Activated naive CD4-positive, alpha-beta T cell treated with anti-CD3 and anti-CD28 coated beads, Interleukin-2, amount 10 ng/mL, durations not matched to agents 7 days and 5 days (primary cell): ENCODE data around the gene RUNX2.

Source experiments
- CTCF ChIA-PET: fragments of 350-600 bp; sonication (Branson Sonifier 250); formaldehyde crosslinking; loops from one replicate; lab custom pipeline; 2021; ENCODE audit warnings: antibody characterized with exemption; lab: Charles Lee
- DNase-seq: peaks from one replicate; pipeline ENCODE4 v3.0.0-alpha.2; 2020
- H3K27ac Mint-ChIP-seq: one replicate; pipeline ENCODE4 v1.8.0; 2021; ENCODE audit warnings: mild to moderate bottlenecking, moderate library complexity, mixed read lengths
- H3K27me3 Mint-ChIP-seq: one replicate; pipeline ENCODE4 v1.8.0; 2021; ENCODE audit warnings: mild to moderate bottlenecking, mixed read lengths
- H3K36me3 Mint-ChIP-seq: one replicate; pipeline ENCODE4 v1.8.0; 2021; ENCODE audit warnings: mixed read lengths
- H3K4me1 Mint-ChIP-seq: one replicate; pipeline ENCODE4 v1.8.0; 2021; ENCODE audit warnings: mixed read lengths
- H3K4me3 Mint-ChIP-seq: one replicate; pipeline ENCODE4 v1.8.0; 2021; ENCODE audit warnings: mild to moderate bottlenecking, moderate library complexity, mixed read lengths
- H3K9me3 Mint-ChIP-seq: one replicate; pipeline ENCODE4 v1.8.0; 2021; ENCODE audit warnings: mixed read lengths

The RUNX2 gene

DNA sequence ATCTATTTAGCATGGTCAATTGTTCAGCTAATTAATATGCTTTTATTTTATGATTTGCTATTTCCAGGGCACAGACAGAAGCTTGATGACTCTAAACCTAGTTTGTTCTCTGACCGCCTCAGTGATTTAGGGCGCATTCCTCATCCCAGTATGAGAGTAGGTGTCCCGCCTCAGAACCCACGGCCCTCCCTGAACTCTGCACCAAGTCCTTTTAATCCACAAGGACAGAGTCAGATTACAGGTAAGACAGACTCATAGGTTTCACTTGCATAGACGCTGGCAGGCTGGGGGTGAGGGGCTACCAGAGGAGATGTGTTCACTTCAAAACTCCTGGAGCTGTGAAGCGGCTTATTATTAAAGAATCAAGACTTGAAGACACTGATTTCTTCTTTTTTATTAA, 163.7 kb downstream of the RUNX2 start:
- CTCF ChIA-PET = interaction anchor here (1.9 kb wide), 1 partner anchor 223 kb away, joined by 4 read pairs; no protein-coding TSS in a partner anchor

GRCh38 chr6:45493761-45494160, 165.6 kb downstream of the RUNX2 start:
- H3K27ac Mint-ChIP-seq = no peak overlapping the region
- H3K9me3 Mint-ChIP-seq = peaks cover 3% of the 10 kb centered on the region
- peaks cover 52% of the 10 kb centered on the region for H3K4me1 Mint-ChIP-seq
- no peak overlapping the region for H3K4me3 Mint-ChIP-seq
- CTCF ChIA-PET = no interaction called here
- DNase-seq = no peak
- H3K27me3 Mint-ChIP-seq = no peaks in the 10 kb centered on the region
- H3K36me3 Mint-ChIP-seq = peaks cover 2% of the 10 kb centered on the region

More for the DNA sequence above, 163.7 kb downstream of the RUNX2 start:
- peaks cover 2% of the 10 kb centered on the region for H3K36me3 Mint-ChIP-seq
- DNase-seq = no peak
- no peak overlapping the region for H3K4me3 Mint-ChIP-seq
- peaks cover 3% of the 10 kb centered on the region for H3K9me3 Mint-ChIP-seq
- no peak overlapping the region for H3K27ac Mint-ChIP-seq
- no peaks in the 10 kb centered on the region for H3K27me3 Mint-ChIP-seq
- H3K4me1 Mint-ChIP-seq = peaks cover 59% of the 10 kb centered on the region

GRCh38 chr6:45494416-45495135, 166.4 kb downstream of the RUNX2 start:
- H3K36me3 Mint-ChIP-seq = peaks cover 3% of the 10 kb centered on the region

DNA sequence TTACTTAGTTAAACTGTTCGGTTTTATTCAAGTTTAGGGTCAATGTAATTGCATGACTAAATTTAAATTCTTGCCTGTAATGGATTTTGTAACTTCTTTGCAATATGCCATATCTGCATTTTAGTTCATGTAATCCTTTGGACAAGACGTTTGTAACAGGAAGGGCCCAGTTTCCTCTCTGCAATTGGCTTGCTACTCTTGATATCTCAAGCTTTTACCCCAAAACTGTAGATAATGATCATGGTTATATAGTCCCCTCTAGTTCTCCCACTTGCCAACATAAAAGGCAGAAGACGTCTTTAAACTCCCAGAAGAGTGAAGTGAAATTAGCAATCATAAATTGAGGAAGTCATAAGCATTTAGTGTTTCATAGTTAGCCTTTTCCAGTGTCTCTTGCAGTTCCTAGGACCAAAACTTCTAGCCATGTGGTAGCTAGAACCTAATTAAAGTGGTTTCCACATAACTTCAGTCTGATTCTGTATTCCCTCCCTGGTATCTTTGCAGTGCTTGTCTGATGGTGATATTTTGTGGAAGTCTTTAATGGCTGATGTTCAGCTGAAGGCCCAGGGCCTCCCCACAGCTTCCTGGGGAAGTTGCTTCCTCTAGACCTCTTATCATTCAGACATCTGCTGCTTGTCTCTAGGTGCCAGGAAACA, 167.4 kb downstream of the RUNX2 start:
- H3K27ac Mint-ChIP-seq = peak overlapping the region; percentile 79
- H3K36me3 Mint-ChIP-seq = peaks cover 3% of the 10 kb centered on the region
- H3K4me3 Mint-ChIP-seq = no peak overlapping the region
- DNase-seq = peak; percentile 51
- H3K9me3 Mint-ChIP-seq = peaks cover 3% of the 10 kb centered on the region
- CTCF ChIA-PET = interaction anchor here (1.0 to 1.1 kb wide), 4 partner anchors 14 to 427 kb away, joined by 3 read pairs; no protein-coding TSS in a partner anchor
- peaks cover 39% of the 10 kb centered on the region for H3K4me1 Mint-ChIP-seq
- H3K27me3 Mint-ChIP-seq = peaks cover 1% of the 10 kb centered on the region

More at GRCh38 chr6:45494416-45495135, 166.4 kb downstream of the RUNX2 start:
- H3K27me3 Mint-ChIP-seq = no peaks in the 10 kb centered on the region
- peak; percentile 37 for DNase-seq
- H3K9me3 Mint-ChIP-seq = peaks cover 3% of the 10 kb centered on the region
- no peak overlapping the region for H3K4me3 Mint-ChIP-seq
- CTCF ChIA-PET = interaction anchor here (1.1 kb wide), 1 partner anchor 13 kb away, joined by 3 read pairs; no protein-coding TSS in a partner anchor
- H3K4me1 Mint-ChIP-seq = peaks cover 44% of the 10 kb centered on the region
- peak overlapping the region; percentile 6 for H3K27ac Mint-ChIP-seq

GRCh38 chr6:45496085-45496433, 167.9 kb downstream of the RUNX2 start:
- H3K4me3 Mint-ChIP-seq = no peak overlapping the region
- H3K9me3 Mint-ChIP-seq = peaks cover 3% of the 10 kb centered on the region
- peak overlapping the region; percentile 79 for H3K27ac Mint-ChIP-seq
- peaks cover 3% of the 10 kb centered on the region for H3K36me3 Mint-ChIP-seq
- peaks cover 39% of the 10 kb centered on the region for H3K4me1 Mint-ChIP-seq
- CTCF ChIA-PET = interaction anchor here (1.0 kb wide), 3 partner anchors 54 to 426 kb away, joined by 3 read pairs; no protein-coding TSS in a partner anchor
- DNase-seq = no peak
- H3K27me3 Mint-ChIP-seq = peaks cover 4% of the 10 kb centered on the region

DNA sequence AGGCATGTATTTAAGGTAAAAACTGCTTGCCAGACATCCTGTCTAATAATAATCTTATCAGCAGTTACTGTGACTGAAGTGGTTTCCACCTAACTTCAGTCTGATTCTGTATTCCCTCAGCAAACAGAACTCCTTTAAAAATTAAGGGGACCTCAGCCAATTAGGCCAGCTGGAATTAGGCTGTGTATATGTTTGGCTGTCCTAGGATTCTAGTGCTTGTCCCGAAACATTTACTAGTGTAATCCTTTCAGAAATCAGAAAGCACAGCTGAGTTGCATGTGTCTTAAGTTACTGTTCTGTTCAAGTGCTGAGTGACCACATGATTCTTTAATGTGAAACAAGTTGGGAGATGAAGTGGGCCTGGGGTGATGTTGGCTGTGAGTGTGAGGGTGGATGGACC, 170.5 kb downstream of the RUNX2 start:
- Mint-ChIP-seq H3K27ac (no peak overlapping the region), H3K27me3 (peaks cover 4% of the 10 kb centered on the region), H3K4me1 (peaks cover 39% of the 10 kb centered on the region), H3K36me3 (peaks cover 3% of the 10 kb centered on the region), H3K9me3 (peaks cover 3% of the 10 kb centered on the region), H3K4me3 (no peak overlapping the region)
- DNase-seq = no peak
- CTCF ChIA-PET = no interaction called here

DNA sequence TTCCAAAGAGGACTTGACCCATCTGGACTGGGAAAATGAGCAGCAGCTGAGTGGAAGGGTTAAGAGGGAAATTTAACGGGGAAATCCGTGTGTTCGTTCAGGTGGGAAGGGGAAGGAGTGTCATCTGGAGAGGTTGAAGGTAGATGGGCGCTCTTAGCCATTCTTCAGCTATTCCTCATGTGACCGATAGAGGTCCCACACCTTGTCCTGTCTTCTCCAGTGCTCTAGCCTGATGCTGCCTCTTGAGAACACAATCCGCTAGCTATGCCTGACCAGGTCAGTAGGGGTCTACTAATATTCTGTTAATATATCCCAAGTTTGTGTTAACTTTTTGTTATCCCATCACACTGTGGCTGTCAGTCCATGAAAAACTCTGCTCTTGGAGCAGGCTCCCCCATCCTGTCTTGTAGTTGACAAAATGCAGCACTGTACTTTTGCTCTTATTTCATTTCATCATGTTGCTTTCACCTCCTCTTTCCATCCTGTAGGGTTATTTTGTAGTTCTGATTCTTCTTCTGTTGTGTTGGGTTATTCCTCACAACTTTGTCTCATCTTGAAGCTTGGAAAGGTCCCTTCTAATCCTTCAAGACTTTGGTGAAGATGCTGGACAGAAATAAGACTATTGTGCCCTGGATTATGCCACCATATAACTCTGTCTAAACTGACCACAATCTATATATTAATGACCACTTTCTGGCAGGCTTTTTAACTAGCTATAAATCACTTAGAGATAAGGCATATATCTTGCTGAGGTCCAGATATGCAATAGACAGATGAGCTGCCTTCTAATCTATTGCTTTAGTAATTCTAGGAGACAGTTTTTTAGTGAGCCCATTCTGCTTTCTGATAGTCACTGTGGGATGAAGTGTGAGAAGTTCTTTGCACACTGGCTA, 173.0 kb downstream of the RUNX2 start:
- H3K4me1 Mint-ChIP-seq = peaks cover 18% of the 10 kb centered on the region
- no peaks in the 10 kb centered on the region for H3K9me3 Mint-ChIP-seq
- no peak for DNase-seq
- H3K36me3 Mint-ChIP-seq = peaks cover 3% of the 10 kb centered on the region
- no peak overlapping the region for H3K27ac Mint-ChIP-seq
- peaks cover 4% of the 10 kb centered on the region for H3K27me3 Mint-ChIP-seq
- CTCF ChIA-PET = interaction anchor here (1.2 kb wide), 1 partner anchor 11 kb away, joined by 3 read pairs; no protein-coding TSS in a partner anchor
- H3K4me3 Mint-ChIP-seq = no peak overlapping the region

- Mint-ChIP-seq H3K27ac (no peak overlapping the region), H3K4me1 (peaks cover 9% of the 10 kb centered on the region), H3K9me3 (no peaks in the 10 kb centered on the region), H3K27me3 (peaks cover 4% of the 10 kb centered on the region), H3K36me3 (peaks cover 2% of the 10 kb centered on the region), H3K4me3 (no peak overlapping the region)
- CTCF ChIA-PET = no interaction called here
- no peak for DNase-seq
Measured at GRCh38 chr6:45502456-45502855, 174.3 kb downstream of the RUNX2 start.

DNA sequence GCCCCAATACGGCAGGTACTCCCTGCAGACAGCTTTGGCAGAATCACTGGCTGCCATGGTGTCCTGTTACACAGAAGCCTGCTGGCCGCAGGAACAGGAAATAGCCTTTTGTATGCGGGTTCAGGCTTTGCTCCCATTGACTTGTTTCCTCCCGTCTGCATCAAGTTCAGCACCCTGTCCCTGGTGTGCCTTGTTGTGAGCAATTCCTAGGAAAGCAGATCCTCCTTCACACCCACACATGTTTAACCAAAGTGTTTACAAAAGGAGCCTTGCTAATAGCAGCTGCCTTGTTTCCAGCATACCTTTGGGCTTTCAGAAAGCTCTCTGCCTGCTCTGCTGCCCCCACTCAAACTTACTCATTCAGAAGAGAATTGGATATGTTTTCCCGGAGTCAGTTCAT, 176.8 kb downstream of the RUNX2 start:
- no peak overlapping the region for H3K27ac Mint-ChIP-seq
- no peak overlapping the region for H3K4me3 Mint-ChIP-seq
- no peaks in the 10 kb centered on the region for H3K9me3 Mint-ChIP-seq
- no peak for DNase-seq
- peaks cover 4% of the 10 kb centered on the region for H3K27me3 Mint-ChIP-seq
- CTCF ChIA-PET = interaction anchor here (1.3 kb wide), 1 partner anchor 68 kb away, joined by 3 read pairs; no protein-coding TSS in a partner anchor
- H3K36me3 Mint-ChIP-seq = no peaks in the 10 kb centered on the region
- H3K4me1 Mint-ChIP-seq = peaks cover 7% of the 10 kb centered on the region

GRCh38 chr6:45505470-45505869, 177.3 kb downstream of the RUNX2 start:
- Mint-ChIP-seq H3K27me3 (peaks cover 4% of the 10 kb centered on the region), H3K9me3 (no peaks in the 10 kb centered on the region), H3K36me3 (no peaks in the 10 kb centered on the region), H3K4me3 (no peak overlapping the region), H3K4me1 (peaks cover 7% of the 10 kb centered on the region), H3K27ac (no peak overlapping the region)
- DNase-seq = no peak
- CTCF ChIA-PET = interaction anchor here (1.3 kb wide), 1 partner anchor 69 kb away, joined by 3 read pairs; no protein-coding TSS in a partner anchor

DNA sequence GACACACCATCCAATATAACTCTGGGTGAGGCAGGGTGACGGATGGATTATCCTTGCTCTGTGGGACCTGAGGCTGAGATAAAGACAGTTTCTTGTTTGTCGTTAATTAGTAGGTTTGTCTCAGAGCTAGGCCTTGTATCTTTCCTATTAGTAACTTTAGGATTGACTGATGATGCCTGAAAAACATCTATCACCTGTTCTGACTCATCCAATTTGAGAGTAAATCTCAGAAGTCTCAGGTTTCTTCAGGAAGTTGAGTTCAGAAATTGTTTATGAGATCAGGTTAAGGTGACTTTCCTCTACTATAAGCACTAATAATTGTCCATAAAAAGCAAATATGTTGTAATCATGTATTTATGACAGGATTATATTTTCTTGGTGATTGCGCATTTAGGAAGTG, 179.1 kb downstream of the RUNX2 start:
- H3K4me3 Mint-ChIP-seq = no peak overlapping the region
- DNase-seq = no peak
- no peak overlapping the region for H3K27ac Mint-ChIP-seq
- CTCF ChIA-PET = interaction anchor here (0.6 kb wide), 1 partner anchor 517 kb away, joined by 4 read pairs; no protein-coding TSS in a partner anchor
- no peaks in the 10 kb centered on the region for H3K36me3 Mint-ChIP-seq
- no peaks in the 10 kb centered on the region for H3K27me3 Mint-ChIP-seq
- no peaks in the 10 kb centered on the region for H3K9me3 Mint-ChIP-seq
- H3K4me1 Mint-ChIP-seq = peaks cover 7% of the 10 kb centered on the region

- Mint-ChIP-seq H3K4me3 (no peak overlapping the region), H3K27me3 (no peaks in the 10 kb centered on the region), H3K9me3 (no peaks in the 10 kb centered on the region), H3K27ac (no peak overlapping the region), H3K36me3 (no peaks in the 10 kb centered on the region), H3K4me1 (peaks cover 7% of the 10 kb centered on the region)
- CTCF ChIA-PET = no interaction called here
- DNase-seq = no peak
Measured at GRCh38 chr6:45509426-45509825, 181.3 kb downstream of the RUNX2 start.

DNA sequence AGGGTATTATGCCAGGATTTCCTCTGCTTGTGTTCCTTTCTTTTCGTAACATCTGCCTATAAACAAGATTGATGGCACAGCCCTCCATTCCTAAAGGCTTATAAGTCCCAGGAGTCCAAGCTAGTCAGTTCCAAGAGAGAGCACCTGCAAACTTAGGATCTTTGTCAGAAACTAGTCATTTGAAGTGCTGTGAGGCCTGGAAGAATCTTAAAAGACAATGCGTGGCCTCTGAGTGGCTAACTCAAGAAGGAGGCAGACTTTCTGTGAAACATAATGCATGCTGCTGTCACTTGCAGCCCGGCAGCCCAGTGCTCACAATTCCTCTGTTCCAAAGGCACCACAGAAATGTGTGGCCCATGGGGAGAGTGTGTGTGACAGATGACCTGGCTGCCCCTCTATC, 184.6 kb downstream of the RUNX2 start:
- H3K36me3 Mint-ChIP-seq = no peaks in the 10 kb centered on the region
- CTCF ChIA-PET = no interaction called here
- H3K27ac Mint-ChIP-seq = no peak overlapping the region
- no peaks in the 10 kb centered on the region for H3K4me1 Mint-ChIP-seq
- no peaks in the 10 kb centered on the region for H3K27me3 Mint-ChIP-seq
- no peaks in the 10 kb centered on the region for H3K9me3 Mint-ChIP-seq
- no peak overlapping the region for H3K4me3 Mint-ChIP-seq
- DNase-seq = no peak

DNA sequence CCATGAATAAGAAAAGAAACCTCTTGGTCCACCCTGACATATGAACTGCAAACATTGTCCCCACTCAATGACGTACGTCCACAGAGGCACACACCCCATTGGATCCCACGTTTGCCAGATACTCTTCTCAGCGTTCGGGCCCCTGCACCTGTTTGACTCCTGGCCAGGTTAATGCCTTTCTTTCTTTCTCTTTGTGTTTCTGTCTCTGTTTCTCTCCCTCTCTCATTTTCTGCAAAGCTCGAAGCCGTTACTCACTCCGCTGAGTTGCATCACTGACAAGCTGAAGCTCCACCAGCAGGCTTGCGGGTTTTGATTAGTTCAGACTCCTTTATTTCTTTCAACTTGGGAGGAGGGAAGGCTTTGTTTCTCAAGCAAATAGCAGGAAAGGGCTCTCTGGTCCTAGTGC, 185.1 kb downstream of the RUNX2 start:
- no peaks in the 10 kb centered on the region for H3K27me3 Mint-ChIP-seq
- no peaks in the 10 kb centered on the region for H3K9me3 Mint-ChIP-seq
- no peak overlapping the region for H3K4me3 Mint-ChIP-seq
- H3K36me3 Mint-ChIP-seq = no peaks in the 10 kb centered on the region
- H3K4me1 Mint-ChIP-seq = no peaks in the 10 kb centered on the region
- no peak overlapping the region for H3K27ac Mint-ChIP-seq
- CTCF ChIA-PET = no interaction called here
- no peak for DNase-seq
